Measurements from ENCODE around the gene THRB.

THRB gene

DNA sequence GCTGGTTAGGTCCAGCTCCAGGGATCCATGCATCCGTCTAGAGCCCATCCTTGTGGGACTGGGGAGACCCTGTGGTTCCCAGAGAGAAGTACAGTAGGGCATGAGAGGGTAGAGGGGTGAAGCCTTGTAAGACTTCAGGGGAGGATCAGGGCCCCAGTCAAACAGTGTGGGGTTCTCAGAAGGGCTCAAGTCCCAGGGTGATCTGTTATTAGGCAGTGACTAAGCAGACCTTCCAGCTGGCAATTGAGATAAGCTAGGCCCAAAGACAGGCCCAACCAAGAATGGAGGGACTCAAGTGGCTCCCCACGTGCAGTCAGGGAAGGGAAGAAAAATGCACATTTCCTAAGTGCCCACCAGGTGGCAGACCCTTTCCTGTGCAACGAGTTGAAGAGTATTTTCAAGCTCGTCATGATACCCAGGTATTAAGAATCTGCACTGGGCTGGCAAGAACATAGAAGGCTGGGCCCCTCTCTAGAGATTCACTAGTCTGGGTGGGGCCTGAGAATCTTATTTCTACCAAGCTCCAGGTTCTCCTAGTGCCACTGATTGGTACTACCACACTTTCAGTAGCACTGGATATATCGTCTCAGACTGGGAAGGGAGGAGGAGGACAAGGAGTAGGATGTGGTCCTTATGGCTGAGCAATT, 308.8 kb downstream of the THRB start:
- peak; percentile 39 to 40 for DNase-seq (ENCODE audit: low read depth in 2 of 2)

DNA sequence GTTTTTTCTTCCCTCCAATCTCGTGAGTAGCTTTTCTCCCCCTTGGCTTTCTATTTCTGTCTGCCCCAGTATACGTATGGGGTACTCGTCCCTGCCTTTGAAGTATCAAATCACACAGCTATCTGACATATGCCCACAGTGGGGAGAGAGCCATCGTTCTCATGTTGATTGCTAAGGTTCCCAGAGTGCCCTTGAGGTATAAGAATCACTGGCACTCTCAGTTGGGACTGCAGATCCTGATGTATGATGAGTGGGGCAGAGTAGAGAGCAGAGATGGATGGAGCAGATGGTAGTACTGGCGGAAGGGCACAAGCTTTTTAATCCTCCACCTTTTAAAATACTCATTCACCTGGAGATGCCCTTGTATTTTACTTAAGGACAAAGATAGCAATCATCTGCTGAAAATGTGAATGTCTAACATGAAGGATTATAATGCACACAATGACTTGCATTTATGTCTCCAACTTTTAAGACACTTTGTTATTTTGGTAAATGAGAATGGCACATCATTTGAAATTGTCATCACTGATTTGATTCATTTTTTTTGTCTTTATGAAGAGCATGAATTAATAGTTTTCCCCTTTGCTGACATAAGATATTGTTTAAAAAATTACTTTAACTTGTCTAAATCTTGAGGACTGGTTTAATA, 310.0 kb downstream of the THRB start:
- no peak for DNase-seq (ENCODE audit: low read depth in 2 of 2)

DNA sequence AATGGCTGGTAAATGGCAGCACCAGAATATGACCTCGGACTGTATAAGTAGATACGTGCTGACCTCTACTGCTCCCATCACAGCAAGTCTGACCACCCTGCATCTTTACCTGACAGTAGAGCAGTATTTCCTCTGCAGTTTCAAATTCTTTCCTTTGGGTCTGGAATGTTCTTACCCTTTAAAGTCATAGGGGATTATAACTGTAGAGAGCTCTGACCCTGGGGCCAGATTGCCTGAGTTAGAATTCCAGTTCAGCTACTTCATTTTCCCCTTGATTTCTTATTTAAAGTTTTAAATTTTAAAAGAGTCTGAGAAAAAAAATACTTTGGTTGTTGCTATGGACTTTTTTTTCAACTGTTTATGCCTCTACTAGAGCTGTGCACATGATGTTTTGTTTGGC, 311.9 kb downstream of the THRB start:
- DNase-seq (ENCODE audit: low read depth in 2 of 2): no peak

DNA sequence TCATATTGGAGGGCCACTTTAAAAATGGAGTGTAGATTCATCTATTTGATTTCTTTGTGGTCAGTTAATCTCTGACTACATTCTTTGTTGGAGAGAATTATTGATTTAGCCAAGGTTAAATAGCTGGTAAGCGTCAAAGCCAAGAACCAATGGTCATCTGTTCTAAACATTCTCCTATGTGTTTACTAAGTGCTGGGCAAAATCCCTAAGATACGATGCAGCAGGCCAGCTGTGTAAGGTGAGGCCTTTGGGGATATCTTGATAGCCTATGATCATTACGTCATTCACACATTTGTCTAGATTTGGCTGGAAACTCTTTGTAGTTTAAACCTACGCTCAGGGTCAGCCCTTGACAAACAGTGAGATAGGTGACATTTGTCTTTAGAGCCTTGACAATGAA, 313.4 kb downstream of the THRB start:
- no peak for DNase-seq (ENCODE audit: low read depth in 2 of 2)

DNA sequence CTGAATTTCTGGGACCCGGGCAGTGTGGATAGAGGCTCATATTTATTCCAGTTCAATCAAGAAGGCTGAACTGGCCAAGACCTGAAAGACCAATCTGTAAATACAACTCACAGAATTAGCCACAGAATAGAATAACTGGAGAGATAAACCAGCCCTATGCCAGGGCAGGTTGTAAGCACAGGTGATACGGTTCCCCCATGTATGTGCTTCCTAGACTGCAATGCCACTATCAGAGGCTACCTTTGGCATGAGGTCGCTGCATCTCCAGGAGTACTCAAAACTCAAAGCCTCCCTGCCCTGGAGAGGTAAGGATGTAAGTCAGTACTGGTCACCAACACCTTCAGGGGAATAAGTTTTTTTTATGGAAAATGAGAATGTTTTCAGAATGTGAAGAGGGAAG, 314.0 kb downstream of the THRB start:
- no peak for DNase-seq (ENCODE audit: low read depth in 2 of 2)

DNA sequence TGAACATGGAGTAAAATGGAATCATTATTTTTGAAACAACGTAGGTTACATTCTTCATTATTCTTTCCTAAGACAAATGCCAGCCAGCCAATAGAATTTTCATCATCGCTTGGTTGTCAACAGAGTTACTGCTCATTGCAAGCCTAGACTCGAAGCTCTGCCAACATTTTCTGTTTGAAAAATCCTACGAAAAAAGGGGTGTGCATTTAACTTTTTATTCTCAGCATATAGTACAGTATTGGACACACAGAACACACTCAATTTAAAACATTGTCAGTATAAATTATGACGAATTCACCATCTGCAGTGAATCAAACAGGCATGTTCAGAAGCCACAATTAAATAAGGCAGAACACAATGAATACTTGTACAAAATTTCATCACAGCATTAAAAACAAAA, 317.4 kb downstream of the THRB start:
- no peak for DNase-seq (ENCODE audit: low read depth in 2 of 2)

DNA sequence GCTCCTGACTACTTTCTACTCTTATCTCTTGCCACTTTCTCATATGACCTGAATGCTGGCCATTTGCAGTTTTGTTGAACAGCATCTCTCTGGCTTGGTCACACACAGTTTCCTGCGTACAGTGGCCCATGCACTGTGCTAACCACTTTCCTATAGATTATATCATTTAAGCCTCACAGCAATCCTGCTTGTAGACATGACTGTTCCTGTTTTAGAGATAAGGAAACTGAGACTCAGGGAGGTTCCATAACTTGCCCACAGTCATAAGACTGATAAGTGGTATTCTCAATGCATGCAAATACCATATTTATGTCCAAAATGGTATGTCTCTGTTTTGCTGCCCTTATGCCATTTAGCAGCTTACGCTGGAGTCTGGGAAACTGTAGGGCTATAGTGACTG, 320.0 kb downstream of the THRB start:
- DNase-seq (ENCODE audit: low read depth in 2 of 2): no peak

DNA sequence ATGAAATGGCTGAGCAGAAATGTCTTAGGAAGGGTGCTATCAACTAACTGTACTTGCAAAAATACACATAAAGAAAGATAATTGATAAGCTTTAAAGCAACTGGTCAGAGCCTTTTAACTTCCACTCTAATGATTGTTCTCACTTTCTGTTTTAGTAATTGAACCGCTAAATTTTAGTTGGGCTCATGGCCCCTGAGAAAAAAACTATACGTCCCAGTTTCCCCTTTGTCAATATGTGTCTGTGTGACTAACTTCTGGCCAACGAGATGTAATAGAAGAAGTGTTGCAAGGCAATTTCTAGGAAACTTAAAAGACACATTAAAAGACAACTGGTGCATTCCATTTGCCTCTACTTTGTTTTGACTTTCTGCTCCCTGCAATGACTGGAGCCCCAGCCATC, 325.7 kb downstream of the THRB start:
- DNase-seq (ENCODE audit: low read depth in 2 of 2): no peak

DNA sequence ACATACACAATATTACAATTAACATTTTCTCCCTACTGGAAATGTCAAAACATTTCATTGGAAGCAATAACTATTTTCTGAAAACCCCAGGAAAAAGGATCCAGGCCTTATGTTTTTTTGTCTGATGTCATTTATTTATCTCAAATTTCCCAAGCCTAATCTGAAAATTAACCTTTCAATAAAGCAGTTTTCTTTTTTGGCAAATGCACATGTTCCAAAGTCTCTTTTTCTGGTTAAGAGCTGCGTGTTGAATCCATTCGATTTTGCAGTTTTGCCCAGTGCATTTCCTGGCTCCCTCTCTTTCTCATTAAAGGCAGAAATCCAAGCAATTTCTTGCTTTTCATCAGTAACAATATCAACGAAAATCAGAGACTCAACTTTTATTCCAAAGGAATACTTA, 327.2 kb downstream of the THRB start:
- DNase-seq (ENCODE audit: low read depth in 2 of 2): no peak

DNA sequence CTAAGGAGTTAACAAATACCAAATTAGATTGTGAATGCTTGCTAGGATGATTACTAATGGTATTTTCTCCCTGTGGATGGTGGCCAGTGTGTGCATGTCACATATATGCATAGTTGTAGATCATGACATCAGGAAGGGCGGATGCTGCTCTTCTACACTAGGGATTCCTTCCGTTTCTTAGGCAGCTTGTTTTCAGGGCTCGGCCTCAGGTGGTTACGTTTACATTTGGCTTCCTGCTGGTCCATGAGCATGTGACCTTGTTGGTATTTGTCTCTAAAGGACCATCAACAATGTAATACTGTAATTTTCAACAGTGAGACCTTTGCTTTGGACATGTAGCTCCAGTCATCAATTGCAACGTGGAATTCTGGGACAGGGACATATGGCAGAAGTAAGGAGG, 328.1 kb downstream of the THRB start:
- no peak for DNase-seq (ENCODE audit: low read depth in 2 of 2)

DNA sequence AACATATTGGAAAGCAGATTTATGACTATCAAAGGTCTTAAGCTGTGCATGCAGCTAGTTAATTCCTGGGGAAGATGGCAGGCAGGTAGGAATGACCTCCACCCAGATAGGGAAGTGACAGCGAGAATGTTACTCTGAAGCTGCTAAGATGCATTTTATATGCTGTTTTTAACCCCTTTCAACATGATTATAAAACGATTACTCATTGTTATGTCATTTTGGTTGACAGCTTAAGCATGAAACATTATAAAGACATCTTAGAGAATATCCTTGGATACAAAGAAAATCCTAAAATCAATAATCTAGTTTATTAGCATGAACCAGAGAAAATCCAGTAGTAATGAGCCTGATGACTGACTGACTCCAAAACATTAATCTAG, 329.1 kb downstream of the THRB start:
- no peak for DNase-seq (ENCODE audit: low read depth in 2 of 2)

DNA sequence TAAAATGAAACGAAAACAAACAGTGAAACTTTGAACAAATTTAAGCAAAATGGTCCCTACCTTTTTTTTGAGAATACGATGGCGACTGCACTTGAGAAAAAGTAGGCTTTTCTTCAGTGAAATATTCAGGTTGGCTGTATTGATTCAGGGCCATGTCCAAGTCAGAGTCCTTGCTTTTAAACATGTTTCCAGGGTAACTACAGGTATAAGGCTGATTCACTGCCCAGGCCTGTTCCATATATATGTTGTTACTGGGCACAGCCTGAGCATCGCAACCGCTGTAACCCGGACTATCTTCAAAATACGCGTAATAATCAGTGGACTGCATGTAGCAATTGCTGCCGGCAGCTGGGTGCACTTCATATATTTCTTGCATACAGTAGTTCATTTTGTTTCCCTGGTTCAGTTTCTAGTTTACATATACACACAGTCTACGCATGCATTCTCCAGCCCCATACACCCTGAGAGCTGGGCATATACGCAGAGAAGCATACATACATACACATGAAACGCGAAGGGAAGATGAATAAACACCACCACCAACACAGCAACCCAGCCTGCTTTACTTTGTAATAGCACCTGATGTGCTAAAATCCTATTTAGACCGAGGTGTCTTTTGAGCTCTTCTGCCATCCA, 329.6 kb downstream of the THRB start:
- no peak for DNase-seq (ENCODE audit: low read depth in 2 of 2)

DNA sequence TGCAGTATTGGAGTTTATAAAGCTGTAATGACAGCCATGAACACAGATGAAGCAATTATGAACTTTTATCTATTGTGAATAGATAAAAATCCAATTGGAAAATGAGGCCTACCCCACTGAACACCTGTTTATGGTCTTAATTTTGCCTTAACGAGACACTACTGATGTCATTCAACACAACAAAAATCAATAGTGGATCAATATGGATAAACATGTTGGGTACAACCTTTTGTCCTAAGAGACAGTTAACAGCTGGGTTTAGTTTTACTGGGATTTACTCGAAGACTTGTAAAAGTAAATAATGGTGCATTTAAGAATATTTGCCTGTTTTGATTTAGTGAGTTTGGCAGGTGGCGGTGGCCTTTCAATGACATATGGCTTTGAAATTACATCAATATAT, 331.7 kb downstream of the THRB start:
- DNase-seq (ENCODE audit: low read depth in 2 of 2): no peak

DNA sequence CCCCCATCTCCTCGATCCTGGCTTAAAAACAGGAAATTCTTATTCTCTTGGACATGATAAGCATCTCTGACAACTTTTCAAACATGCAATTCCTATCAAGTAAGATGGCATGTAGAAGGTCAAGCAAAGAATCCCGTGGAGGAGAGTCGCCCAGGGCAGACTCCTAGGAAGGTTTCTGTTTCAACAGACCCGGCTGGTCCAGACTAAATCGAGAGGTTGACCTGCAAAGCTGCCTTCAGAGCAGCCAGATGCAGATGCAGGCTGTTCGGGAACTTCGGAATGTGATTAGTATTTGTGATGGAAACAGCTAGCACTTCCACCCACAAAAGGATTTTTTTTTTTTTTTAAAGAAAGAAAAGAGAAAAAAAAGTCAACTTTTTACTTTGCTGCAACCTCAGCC, 332.8 kb downstream of the THRB start:
- DNase-seq (ENCODE audit: low read depth in 2 of 2): no peak

DNA sequence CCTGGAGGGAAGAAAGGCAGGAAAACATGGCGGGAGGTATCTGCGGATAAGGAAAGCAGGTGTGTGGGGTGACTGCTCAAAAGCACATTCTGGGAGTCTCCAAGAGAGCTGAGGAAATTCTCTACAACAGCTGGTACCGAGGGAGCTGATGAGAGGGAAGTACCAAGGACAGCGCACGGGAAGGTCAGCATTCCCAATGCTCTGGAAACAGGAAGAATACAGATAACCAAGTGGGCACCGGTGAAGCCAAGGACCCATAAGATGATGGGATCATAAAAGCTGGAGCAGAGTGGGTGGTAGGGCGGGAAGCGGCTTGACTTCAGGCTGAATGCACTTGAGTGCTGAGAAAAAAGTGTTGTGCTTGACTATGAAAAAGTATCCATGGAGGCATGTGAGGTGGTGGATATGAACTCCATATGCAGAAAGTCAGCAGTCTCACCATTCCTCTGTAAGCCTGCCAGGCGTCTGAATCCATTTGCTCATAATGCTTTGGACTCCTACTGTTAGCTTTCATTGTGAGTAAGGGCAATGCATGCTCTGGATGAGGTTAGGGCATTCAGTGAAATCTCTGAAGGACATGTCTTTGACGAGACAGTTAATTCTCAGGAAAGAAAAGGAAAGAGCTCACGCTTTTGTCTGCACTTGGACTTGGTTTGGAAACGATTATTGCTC, 334.1 kb downstream of the THRB start:
- DNase-seq (ENCODE audit: low read depth in 2 of 2): no peak

DNA sequence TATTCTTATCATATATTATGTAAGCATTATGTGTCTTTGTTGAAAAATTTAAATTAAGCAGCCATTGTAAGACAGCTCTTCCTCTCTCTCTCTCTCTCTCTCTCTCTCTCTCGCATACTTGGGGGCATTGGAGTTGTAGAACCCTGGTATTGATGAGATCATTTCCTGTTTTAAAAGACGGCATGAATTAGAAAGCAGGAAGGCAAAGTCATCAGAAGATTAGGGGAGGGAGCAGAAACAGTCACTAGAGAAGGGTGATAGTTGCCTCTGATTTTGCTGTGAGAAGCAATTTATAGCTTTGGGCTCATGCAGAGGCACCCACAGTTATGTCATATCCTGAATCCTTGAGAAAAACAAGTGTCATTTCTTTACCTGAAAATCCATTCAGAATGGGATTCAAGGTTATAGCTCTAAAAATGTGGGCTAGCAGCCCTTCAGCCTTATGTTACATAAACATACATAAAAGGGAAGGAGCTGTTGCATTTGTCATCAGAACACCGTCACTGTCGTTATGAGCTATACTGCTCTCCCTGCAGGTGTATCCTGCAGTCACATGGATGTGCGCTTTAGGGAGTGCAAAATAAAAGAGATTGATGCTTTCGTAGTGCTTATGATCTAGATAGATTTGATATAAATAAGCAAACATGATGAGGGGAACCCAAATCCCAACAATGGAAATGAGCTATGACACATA, 335.7 kb downstream of the THRB start:
- no peak for DNase-seq (ENCODE audit: low read depth in 2 of 2)

DNA sequence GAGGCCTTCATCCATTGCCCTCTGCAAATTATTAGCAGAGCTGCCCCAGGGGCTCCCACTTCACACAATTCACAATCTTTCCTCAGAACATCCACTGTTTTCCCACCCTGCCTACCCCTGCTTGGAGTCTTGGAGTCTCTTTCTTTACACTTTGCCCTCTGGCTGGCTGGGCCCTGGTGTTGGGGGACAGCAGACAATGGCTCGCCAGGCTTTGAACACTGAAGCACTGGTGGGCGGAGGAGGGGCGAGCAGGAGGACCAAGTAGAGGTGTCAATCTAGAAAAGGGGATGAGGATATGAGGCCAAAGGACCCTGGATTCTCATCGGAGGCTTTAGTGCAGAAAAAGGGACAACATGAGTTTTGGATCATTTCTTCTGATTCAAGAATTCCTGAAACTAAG, 337.5 kb downstream of the THRB start:
- DNase-seq (ENCODE audit: low read depth in 2 of 2): no peak

DNA sequence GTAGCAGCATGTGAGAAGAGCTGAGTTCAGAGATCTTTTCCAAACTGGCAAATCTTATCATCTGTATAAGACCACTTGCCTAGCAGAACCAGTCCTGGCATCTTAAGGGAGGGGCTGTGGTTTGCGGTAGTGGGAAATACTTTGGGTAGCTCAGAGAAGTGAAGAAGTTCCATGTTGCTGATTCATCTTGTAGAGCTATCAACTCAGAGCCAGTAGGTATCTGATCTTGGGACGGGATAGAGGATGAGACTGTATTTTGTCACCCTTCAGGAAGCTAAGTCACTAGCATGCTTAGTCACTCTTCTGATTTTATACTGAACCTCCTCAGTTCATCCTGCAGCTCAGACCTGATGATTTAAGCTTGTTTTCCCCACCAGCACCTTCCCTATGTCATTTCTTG, 338.2 kb downstream of the THRB start:
- DNase-seq (ENCODE audit: low read depth in 2 of 2): peak; percentile 53 to 58

DNA sequence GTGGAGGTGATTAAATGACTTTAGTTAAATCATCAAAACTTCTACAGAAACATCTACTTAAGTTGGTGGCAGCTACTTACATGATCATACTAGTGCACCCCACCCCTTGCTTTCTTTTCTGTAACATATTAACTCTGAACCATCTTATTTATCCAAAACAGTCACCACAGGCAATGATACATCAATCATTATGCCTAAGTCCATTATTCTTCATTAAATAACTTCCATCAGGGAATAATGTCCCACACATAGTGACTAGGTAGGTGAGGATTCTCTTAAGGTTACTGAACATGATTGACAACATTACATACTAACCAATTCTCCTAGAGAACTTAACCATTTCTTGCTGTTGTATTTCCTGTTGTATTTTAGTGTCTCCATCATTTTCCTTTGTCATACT, 339.4 kb downstream of the THRB start:
- no peak for DNase-seq (ENCODE audit: low read depth in 2 of 2)

DNA sequence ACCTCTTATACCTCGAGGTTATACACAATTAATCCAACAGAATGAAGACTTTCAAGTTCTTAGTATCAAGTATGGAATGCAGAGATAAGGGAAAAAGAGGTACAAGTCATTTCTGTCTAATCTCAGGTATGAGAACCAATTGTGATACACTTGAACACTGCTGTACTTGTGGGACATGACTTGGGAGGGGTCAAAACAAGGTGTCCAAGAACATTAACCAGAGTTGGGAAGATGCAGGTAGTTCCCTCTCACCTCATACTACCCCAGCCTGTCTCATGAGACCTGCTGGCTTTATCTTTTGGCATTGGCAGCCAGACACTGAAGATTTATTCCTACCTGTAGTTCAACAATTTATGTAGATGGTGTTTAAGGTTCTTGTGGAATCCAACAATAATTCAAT, 339.9 kb downstream of the THRB start:
- DNase-seq (ENCODE audit: low read depth in 2 of 2): no peak

DNA sequence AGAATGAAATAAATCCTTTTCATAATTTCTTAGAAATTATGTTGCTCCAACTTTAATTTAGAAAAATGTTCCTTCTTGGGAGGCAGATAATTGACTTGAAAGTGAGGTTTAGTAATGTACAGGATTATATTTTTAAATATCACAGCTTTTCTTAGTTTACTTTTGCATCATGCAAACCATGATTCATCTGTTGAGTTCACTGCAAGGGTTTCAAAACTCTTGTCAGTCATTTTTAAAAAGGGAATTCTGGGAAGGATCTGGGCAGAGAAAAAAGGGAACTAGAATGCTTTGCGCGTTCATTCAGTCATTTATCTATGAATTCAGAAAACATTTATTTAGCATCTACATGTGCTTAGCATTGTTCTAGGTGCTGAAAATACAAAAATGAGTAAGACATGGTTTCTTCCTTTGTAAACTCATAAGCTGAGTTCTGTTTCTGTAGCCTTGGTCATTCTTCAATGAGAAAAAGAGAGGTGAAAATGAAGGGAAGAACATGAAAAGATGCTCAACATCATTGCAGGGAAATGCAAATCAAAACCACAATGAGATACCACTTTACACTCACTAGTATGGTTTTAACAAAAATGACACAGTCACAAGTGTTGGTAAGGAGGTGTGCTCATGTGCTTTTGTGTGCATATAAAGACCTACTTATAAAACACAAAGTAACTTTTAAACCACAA, 340.5 kb downstream of the THRB start:
- DNase-seq (ENCODE audit: low read depth in 2 of 2): no peak

DNA sequence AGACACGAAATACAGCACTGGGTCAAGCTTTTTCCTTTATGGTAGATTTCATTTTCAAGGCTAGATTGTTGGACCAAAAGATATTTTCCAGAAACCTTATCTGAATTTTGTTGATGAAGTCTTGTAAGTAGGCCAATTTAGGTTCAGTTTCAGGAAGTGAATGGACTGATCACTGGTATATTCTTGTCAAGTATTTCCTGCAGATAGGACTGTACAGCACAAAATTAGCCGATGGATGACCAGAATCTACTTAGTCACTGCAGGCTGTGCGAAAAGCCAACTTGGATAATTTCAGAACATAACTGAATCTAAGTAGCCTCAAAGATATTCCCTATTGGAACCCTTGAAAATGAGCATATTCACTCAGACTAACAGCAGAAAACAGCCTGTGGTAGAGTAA, 343.1 kb downstream of the THRB start:
- DNase-seq (ENCODE audit: low read depth in 2 of 2): no peak
